Measurements from ENCODE around the gene APOA4. TPM values are rescaled to one million over a fixed set of nuclear protein-coding genes. Genes with fewer than 3 reads are reported as not detected.
A peak's percentile ranks its signal among the peaks of the same experiment; 100 is the strongest.

Gene APOA4
- total and polyA plus RNA-seq, 11 donors = 0.86 TPM; not detected in 10

GRCh38 chr11:116813170-116813569, 9.9 kb downstream of the APOA4 start:
- Histone ChIP-seq H3K27ac (peak overlapping the region in 1 of 12 donors; percentile 18), H3K4me1 (peaks cover 0 to 14% (median 0%) of the 10 kb centered on the region in 12 donors), H3K4me3 (no peak overlapping the region), H3K36me3 (no peaks in the 10 kb centered on the region), H3K9me3 (peaks cover 0 to 4% (median 0%) of the 10 kb centered on the region in 12 donors), H3K27me3 (no peaks in the 10 kb centered on the region)
- DNase-seq (no peak), ATAC-seq (no peak)
- WGBS, 4 donors = 89 to 100% (median 93%) methylated on average over 1 of the region's 1 CpG
- intact Hi-C loops (cut with DNase I) = no loop called here
- TF ChIP-seq POLR2A (IDR thresholded peaks at IDR 0.05) (no peak), CTCF (IDR thresholded peaks at IDR 0.05) (no peak)

- no peak for ATAC-seq
- no peak overlapping the region for H3K27ac ChIP-seq
- 84 to 97% (median 91%) methylated on average over 4 of the region's 4 CpGs for WGBS, 4 donors
- TF ChIP-seq POLR2A (IDR thresholded peaks at IDR 0.05) = no peak
- no peak for TF ChIP-seq CTCF (IDR thresholded peaks at IDR 0.05)
- peaks cover 0 to 14% (median 0%) of the 10 kb centered on the region in 12 donors for H3K4me1 ChIP-seq
- intact Hi-C loops (cut with DNase I) = no loop called here
- no peak for DNase-seq
- H3K4me3 ChIP-seq = no peak overlapping the region
- peaks cover 0 to 4% (median 0%) of the 10 kb centered on the region in 12 donors for H3K9me3 ChIP-seq
- H3K27me3 ChIP-seq = no peaks in the 10 kb centered on the region
- no peaks in the 10 kb centered on the region for H3K36me3 ChIP-seq
Observed at GRCh38 chr11:116812109-116812508, 11.0 kb downstream of the APOA4 start.

GRCh38 chr11:116811194-116811593, 11.9 kb downstream of the APOA4 start:
- WGBS, 4 donors = 78 to 86% (median 82%) methylated on average over 3 of the region's 3 CpGs
- ATAC-seq = no peak
- no peak for TF ChIP-seq POLR2A (IDR thresholded peaks at IDR 0.05)
- no peak for TF ChIP-seq CTCF (IDR thresholded peaks at IDR 0.05)

GRCh38 chr11:116808262-116809175, 14.6 kb downstream of the APOA4 start:
- no peak for DNase-seq
- no peaks in the 10 kb centered on the region for H3K27me3 ChIP-seq
- 81 to 86% (median 83%) methylated on average over 14 of the region's 14 CpGs for WGBS, 4 donors
- intact Hi-C loops (cut with DNase I) = no loop called here
- H3K9me3 ChIP-seq = peaks cover 0 to 4% (median 0%) of the 10 kb centered on the region in 12 donors
- no peak overlapping the region for H3K4me3 ChIP-seq
- no peak for ATAC-seq
- no peak for TF ChIP-seq CTCF (IDR thresholded peaks at IDR 0.05)
- TF ChIP-seq POLR2A (IDR thresholded peaks at IDR 0.05) = no peak
- H3K36me3 ChIP-seq = no peaks in the 10 kb centered on the region
- H3K27ac ChIP-seq = no peak overlapping the region
- peaks cover 0 to under 1% (median 0%) of the 10 kb centered on the region in 12 donors for H3K4me1 ChIP-seq

More at GRCh38 chr11:116811194-116811593, 11.9 kb downstream of the APOA4 start:
- Histone ChIP-seq H3K27ac (no peak overlapping the region), H3K9me3 (peaks cover 0 to 4% (median 0%) of the 10 kb centered on the region in 12 donors), H3K27me3 (no peaks in the 10 kb centered on the region), H3K4me3 (no peak overlapping the region), H3K36me3 (no peaks in the 10 kb centered on the region), H3K4me1 (peaks cover 0 to 14% (median 0%) of the 10 kb centered on the region in 12 donors)
- intact Hi-C loops (cut with DNase I) = no loop called here
- no peak for DNase-seq
